HG02973 (cell line): ENCODE measurements around the gene HSF2.

Experiments used
- ATAC-seq: cut with Tn5 transposase; IDR thresholded peaks from one replicate; pipeline ENCODE4 v1.9.1; 2021; ENCODE audit warnings: moderate library complexity; ENCODE audit not compliant: unreplicated experiment

Gene HSF2, protein sequence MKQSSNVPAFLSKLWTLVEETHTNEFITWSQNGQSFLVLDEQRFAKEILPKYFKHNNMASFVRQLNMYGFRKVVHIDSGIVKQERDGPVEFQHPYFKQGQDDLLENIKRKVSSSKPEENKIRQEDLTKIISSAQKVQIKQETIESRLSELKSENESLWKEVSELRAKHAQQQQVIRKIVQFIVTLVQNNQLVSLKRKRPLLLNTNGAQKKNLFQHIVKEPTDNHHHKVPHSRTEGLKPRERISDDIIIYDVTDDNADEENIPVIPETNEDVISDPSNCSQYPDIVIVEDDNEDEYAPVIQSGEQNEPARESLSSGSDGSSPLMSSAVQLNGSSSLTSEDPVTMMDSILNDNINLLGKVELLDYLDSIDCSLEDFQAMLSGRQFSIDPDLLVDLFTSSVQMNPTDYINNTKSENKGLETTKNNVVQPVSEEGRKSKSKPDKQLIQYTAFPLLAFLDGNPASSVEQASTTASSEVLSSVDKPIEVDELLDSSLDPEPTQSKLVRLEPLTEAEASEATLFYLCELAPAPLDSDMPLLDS

DNA sequence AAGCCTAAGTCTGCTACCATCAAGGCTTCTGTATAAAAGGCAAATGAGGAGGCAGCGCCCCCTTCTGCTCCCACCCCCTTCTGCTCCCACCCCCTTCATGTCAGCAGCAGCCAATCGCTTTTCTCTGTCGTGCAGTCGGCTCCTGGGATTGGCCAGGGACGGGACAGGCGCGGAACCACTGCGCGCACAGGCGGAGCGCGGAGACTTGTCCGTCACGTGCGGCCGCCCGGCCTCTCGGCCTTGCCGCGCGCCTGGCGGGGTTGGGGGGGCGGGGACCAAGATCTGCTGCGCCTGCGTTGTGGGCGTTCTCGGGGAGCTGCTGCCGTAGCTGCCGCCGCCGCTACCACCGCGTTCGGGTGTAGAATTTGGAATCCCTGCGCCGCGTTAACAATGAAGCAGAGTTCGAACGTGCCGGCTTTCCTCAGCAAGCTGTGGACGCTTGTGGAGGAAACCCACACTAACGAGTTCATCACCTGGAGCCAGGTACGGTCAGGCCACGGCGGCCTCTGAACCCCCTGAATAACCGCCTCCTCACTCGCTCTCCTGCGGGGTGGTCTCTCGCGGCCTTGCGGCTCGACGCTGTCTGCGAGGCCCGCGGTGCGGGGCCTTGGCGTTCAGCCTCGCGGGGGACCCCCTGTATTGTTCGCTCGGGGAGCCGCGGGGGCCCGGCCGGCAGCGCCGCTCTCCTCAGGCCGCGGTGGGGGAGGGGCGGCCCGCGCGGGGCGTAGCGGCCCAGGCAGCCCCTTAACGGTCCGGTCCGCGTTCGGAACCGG, at the start of gene HSF2:
Gene HSF2, plus strand, starts transcription at position 305 of the 773 bp plus-strand sequence. Its CDS starts 86 bp downstream, at position 391.
- peak; percentile 99 for ATAC-seq

DNA sequence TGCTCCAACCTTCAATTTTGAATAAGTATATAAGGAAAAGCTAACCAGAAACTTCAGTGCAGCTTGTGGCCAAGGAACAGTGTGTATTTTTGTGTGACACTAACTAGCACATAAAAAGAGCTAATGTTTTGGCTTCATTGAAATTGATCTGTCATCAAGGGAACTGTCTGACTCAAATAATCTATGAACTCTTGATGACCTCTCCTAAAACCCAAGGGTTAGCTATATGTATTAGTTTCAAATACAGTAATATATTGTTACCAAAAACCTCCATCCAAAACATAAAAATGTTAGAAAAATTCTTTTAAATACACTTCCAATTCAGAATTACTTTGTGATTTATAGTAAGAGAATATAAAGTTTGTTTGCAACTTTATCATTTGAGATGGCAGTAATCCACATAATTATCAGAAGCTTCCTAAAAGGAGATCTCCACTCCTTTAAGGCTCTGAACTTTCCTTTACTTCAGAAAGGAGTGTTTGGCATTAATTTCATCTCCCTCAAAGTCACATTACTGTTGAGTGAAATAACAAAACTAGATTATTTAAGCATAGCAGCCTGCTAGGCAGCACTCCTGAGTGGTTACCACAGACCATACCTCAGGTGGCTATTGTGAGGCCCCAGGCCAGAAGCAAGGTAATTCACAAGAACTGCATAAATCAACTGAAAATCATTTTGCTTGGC, 46.3 kb upstream of the HSF2 start:
- no peak for ATAC-seq

DNA sequence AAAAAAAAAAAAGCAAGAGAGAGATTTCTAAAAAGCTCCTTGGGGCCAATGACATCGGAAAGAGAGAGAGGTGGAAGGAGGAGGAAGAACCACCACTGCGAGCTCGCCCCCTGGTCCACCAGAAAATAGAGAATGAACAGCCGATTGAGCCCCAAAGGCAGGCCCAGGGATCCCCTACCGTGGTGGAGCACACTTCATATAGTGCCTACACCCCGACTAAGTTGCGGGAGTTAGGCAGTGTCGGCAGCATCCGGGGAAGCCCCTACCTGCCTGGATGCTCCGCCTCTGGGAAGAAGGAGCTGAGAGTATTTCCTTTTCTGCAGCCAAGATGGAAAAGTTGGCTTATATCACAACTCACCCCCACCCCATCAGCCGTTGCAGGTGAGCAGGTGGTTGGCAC, 38.6 kb upstream of the HSF2 start:
- ATAC-seq: no peak

DNA sequence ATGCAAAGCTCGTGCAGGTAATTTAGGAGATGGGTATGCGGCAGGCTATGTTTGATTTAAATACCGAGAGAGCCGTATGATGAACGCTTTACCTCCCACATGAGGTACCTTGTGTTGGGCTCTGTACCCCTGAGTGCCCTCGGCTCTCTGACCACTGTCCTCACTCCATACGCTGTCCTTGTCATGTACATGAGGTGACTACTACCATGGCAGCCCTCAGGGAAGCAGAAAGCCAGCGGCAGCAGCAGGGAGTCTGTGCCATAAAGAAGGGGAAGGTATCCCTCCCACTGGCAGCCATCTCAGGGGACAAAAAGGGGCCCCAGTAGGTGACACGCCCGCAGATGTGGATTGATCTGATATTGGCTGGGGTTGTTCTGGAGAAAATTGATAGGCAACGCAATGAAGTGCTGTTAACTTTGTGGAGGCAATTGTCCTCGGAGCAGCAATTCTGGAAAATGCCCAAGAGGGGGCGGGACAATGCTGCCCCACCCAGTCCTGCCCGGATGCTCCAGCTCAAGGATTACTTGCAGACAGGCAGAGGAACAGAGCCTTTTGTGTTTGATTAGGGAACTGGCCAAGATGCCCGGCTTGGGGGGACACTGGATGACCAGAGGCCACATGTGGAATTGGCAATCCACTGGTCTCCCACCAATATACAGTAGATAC, 38.0 kb upstream of the HSF2 start:
- no peak for ATAC-seq

DNA sequence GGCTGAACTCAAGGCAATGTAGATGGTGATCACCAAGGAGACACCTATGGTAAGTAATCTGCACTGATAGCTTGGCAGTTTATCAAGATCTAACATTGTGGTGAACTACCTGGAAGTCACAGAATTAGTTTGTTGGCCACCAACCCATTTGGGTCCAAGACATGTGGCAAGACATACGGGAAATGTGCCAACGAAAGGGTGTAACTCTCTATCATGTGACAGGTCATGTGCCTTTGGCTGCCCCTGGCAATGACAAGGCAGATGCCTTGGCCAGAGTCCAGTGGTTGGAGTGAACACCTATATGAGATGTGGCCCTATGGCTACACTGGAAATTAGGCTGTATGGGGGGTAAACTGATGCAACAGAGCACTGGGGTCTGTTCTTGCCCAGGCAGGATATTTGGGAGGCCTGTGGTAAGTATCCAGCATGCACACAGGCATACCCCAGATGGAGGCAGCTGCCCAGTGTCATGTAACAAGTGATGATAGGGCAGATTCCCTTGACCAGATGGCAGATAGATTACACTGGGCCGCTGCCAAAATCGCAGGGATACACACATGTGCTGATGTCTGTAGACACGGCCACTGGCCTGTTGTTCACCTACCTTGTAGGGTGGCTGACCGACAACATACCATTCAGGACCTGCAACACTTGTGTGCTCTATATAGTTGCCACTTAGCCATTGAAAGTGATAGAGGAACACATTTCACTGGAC, 35.5 kb upstream of the HSF2 start:
- ATAC-seq: no peak

DNA sequence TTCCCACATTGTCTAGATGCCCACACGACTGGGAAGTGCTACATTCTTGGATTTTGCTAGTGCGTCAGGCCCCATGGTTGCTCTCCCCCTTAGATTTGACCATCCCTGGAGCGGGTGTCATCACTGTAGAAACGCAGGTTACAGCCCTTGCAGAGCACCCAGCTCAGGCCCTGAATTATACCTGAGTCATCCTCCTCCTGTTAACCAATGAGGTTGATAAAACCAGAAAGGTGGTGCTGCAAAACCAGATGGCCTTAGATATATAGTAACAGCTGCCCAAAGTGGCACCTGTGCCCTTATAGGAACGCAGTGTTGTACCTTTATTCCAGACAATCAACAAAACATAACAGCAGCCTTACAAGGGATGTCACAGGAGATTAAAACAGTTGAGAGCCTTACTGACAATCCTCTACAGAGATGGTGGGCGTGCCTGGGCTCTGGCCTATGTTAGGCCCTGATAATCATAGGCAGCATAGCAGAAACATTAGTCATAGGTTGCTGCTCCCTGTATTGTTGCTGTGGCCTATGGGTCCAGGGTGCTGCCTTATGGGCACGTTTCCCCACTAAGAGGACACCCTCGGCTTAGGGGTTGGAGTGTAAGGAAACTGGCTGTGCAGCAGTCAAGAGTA, 33.6 kb upstream of the HSF2 start:
- ATAC-seq: no peak

DNA sequence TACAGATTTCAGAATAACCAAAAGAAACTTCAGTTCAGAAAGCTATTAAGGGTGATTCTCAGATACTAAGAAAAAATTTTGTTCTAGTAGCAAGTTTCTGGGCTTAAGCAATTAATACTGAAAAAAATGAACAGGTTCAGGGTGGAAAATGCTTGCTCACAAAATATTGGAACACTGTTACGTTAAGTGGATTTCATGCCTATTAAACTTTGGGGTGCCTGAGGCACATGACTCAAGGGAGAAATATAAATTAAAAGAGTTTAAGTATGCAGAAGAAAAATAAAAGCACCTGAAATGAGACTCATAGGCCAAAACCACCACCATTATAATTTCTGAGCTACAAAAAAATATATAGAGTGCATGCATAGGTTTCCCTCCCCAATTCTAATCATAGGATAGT, 32.3 kb upstream of the HSF2 start:
- no peak for ATAC-seq

DNA sequence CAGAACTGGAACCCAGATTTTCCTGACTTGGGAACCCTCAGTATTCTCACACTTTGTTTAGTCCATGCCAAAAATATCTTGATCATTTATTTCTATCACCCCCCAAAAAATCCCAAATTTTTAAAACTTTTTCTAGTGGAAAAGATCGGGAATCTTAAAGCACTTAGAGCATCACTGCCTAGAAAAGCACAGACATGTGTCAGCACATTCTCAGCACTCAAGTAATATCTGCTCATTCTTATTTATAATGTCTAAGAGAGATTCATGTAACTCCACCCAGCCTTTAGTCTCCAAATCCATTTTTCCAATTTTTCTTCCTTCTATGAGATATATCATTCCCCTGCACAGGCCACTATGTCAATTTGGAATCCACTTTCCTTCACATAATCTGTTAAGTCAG, 29.9 kb upstream of the HSF2 start:
- ATAC-seq: no peak

DNA sequence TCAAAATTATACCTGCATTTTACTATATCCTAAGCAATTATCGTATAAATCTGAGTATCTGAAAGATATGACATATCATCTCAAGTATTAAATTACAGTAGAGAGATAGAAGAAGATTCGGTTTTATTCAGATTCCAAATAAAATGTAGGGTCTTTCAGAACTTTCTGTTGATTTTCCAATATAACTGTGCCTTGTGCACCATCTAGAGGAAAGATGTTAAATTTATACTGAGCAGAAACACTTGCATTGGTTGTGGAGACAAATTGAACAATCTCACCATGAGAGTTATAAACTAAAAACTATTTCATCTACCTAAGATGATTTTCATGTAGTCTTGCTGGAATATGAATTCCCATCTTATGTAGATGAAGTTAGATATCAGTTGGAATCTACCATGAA, 26.8 kb upstream of the HSF2 start:
- ATAC-seq: no peak

DNA sequence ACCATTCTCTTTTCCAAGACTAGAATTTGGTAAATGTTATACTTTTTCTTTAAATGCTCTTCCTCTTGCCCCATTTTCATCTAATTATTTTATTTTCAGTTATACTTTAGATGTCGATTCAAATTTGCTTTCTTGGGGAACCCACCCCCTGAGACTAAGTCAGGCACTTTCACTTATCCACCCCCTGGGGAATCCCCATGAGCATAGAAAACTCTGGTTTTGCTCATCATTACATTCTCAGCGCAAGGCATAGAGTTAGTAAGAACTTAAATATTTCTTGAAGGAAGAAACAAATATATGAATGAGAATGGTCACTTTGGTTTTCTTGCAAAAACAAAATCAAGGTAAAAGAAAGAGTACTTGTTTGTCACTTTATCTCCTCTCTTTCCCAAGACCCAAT, 25.1 kb upstream of the HSF2 start:
- ATAC-seq: no peak

DNA sequence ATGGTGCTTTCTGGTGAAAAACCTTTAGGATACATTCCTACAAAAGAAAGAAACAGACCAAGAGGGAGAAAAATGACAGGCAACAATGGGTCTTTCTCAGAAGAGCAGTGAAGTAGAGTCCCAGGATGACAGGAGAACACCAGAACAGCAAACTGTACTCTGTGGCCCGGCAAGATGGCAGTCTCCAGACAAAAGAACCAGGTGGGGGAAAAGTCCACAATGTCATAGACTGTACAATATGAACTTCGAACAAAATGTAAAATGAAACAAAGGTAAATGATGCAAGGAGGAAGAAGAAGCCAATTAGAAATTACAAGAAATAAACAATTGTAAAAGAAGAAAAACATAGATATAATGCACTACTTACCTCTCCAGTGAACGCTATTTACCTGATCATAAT, 23.2 kb upstream of the HSF2 start:
- no peak for ATAC-seq

DNA sequence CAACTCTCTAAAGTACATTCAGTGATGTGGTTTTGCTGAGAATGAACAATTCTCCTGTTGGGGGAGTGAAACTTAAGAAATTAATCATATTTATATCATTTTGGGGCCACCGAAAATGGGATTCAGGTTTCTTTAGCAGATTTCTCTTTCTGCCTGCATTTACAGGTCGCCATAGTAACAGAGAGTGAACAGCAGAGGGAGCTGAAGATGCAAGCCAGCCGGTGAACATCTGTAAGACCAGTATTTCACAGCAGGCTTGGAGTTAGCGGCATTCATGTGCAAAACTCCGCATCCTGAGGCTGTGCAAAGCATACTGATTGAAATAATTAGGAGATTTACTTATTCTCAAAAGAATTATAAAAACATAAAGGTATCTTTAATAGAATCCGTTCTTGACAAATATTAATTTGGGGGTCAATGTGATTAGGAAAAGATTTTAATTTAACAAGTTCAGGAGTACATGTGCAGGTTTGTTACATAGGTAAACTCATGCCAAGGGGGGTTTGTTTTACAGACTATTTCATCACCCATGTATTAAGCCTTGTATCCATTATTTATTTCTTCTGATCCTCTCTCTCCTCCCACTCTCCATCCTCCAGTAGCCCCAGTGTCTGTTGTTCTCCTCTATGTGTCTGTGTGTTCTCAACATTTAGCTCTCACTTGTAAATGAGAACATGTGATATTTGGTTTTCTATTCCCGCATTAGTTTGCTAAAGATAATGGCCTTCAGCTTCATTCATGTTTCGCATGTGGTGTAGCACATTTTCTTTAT, 17.8 kb upstream of the HSF2 start:
- ATAC-seq: peak; percentile 100

DNA sequence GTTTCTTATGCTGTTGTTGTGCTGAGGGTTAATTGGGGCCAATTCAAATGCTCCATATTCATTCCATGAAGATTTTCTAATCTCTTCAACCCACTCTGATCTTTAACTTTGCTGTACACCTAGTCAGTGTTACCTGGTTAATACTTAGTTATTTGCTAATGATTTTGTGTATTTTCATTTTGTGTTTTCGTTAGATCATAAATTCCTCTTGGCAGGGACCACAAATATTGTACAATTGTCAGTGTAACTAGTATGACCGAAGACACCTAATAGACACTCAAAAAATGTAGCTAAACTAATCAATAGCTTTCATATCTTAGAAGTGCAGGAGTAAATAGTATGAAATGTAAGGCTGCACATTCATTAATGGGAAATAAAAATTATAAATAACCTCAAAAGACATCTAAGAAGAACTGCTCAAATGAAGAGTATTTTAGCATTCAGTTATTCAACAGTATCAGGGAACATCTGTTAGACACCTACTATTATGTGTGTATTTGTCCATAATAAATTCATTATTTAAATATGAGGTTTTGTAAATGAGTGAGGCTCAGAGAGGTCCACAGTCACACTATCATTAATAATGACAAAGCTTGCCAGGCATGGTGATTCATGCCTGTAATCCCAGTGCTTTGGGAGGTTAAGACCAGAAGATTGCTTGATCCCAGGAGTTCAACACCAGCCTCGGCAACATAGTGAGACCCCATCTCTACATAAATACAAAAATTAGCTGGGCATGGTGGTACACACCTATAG, 13.4 kb upstream of the HSF2 start:
- ATAC-seq: no peak

DNA sequence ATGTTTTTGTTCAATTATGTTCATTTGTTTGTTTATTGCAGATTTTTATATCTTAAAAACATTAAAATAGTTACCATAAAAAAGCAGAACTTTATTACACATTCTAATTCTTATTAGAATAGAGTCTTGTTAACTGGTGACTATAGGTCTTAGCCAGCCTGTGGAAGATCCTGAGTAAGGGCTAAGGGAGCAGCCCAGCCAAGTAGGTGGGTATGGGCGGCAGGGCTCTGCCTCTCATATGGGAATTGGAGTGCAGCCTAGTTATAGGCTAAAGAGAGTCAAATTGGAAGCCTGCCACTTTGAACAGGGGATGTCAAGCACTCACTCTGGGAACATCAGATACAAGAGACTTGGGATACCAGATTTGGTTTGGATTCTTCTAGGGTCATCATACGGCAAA, 10.5 kb upstream of the HSF2 start:
- ATAC-seq: no peak

DNA sequence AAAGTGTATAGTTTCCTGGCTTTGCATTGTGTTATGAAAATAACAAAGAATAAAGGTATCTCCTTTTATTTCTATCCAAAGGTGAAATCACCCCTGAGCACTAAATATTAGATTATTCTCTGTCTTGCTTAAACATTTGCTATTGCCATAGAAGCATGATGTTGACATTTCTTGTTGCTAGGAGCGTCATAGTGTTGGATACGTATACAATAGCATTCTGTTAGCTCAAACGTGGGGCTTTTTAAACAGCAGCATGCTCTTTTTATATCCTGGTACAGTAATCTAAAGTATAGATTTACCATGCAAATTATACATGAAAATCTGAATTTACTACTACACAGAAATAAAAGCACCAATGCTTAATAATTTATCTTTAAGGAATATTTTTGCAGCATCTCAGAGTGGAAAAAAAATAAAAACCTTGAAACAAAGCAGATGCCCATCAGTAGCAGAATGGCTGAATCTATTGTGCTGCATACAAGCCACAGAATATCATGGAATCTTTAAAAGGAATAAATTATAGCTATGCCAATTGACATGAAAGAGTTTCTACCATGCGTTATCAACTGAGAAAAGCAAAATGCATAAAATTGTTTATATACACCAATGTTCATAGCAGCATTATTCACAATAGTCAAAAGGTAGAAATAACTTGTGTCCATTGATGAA, 9.6 kb upstream of the HSF2 start:
- ATAC-seq: no peak

DNA sequence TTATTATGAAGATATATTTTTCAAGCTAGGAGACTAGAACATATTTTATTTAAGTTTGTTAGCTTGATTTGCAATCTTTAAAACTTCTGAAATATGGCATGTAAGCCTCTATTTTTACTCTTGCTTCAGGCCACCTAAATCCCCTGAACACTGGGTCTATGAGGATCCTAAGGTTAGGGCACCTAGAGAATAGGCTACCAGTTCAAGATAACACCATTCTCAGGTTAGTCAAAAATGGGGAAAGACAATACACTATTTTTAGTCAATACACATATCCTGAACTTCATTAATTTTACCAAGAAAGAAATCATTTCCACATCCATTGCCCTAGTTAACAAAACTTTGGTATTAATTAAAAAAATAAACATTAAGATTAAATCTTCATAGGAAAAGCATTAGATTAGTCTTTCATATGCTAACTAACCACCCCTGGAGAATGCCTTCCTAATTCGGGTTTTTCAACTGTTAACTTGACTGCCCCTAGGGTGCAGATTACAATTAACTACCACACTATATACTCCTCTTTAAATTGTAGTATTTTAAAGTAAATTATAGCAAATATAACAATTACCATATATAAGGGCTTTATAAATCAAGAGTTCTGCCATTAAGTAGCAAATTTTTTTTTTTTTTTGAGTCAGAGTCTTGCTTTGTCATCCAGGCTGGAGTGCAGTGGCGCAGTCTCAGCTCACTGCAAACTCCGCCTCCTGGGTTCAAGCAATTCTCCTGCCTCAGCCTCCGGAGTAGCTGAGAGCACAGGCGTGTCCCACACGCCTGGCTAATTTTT, 6.7 kb upstream of the HSF2 start:
- no peak for ATAC-seq

DNA sequence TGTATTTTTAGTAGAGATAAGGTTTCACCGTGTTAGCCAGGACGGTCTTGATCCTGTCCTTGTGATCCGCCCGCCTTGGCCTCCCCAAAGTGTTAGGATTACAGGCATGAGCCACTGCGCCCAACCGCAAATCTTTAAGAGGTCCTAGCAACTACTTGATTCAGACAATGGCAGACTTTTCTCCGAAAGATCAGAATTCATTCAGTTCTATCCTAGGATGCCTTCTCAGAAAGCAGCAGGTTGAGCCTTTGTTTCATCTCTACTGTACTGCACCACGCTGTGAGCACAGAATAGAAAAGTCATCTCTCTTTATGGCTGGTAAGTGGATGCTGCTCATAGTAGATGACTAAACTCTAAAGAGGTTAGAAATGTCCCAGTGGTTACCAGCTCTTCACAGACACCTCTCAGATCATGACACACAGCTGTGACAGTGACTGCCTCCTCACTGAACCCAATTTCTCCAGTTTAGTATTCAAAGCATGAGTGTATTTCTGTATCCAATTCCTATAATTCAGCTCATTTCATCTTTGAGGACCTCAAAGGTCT, 6.0 kb upstream of the HSF2 start:
- ATAC-seq: no peak
